NCI-H446 treated with DMSO at 0.1 percent for 48 hours (cell line): Measurements from ENCODE around the gene TBCD.

Experiments used
- DNase-seq: peaks from one replicate; lab custom pipeline; 2025; lab: John Stamatoyannopoulos, UW

The TBCD gene

GRCh38 chr17:82751571-82752370, at the start of gene TBCD:
TBCD (plus strand) TSS chr17:82752065; CDS start chr17:82752194, 129 bp downstream.
- DNase-seq = peak; percentile 77

DNA sequence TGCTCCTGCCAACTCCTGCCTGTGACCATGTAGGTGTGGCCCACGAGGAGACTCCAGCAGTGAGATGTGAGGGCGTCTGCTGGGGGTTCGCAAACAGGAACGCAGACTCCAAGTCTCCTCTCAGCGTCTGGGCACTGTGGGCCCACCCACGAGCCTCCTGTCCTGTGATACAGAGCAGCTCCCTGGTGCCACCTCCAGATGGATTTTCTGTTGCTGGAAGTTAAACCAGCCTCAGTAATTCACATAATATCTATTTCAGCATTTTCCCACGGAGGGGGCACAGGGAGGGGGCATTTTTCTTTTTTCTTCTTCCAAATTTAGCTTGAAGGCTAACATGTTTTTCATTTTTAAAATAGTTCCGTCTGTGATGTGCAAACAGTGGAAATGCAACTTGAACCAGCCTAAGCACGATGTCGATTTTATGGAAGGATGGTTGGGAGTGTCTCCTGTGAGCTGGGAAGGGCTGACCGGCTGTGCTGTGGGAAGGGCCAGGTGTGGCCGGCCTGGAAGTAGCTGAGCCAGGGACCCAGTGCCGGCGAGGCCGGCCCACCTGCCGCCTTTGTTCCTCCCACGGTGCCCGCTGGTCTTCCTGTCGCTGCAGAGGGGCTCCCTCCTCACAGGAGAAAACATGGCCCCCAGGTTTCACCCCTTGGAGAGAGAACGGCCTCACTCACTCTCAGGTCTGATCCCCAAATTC, 49.5 kb upstream of the TBCD start:
- DNase-seq = no peak

DNA sequence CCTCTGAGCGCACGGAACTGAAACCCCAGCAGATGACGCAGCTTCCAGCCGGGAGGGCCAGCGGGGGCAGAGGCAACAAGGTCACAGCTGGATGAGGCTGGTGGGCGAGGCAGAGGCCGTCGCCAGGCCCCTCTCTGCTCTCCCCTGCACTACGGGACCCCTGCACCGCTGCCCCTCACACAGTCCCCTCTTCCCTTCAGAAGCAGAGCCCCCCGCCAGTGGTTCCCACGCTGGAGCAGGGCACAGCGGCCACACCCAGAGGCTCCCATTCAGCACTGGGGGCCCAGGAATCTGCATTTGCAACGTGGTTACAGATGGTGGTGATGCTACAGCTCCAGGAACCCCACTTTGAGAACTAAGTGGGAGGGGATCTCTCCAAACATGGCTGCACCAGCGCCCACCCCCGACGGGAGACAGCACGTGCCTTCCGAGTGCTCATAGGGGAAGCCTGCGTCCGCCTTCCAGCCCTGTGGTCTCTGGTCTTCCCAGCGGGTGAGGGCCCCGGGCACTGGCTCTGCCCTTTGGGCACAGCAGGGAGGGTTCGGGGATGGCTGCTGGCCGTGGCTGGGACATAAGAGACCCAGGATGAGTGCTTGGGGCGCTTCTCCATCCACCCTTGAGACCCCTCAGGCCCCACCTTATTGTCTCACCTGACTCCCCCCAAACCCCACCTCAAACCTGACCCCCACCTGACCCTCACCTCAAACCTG, 48.7 kb upstream of the TBCD start:
- DNase-seq = no peak

DNA sequence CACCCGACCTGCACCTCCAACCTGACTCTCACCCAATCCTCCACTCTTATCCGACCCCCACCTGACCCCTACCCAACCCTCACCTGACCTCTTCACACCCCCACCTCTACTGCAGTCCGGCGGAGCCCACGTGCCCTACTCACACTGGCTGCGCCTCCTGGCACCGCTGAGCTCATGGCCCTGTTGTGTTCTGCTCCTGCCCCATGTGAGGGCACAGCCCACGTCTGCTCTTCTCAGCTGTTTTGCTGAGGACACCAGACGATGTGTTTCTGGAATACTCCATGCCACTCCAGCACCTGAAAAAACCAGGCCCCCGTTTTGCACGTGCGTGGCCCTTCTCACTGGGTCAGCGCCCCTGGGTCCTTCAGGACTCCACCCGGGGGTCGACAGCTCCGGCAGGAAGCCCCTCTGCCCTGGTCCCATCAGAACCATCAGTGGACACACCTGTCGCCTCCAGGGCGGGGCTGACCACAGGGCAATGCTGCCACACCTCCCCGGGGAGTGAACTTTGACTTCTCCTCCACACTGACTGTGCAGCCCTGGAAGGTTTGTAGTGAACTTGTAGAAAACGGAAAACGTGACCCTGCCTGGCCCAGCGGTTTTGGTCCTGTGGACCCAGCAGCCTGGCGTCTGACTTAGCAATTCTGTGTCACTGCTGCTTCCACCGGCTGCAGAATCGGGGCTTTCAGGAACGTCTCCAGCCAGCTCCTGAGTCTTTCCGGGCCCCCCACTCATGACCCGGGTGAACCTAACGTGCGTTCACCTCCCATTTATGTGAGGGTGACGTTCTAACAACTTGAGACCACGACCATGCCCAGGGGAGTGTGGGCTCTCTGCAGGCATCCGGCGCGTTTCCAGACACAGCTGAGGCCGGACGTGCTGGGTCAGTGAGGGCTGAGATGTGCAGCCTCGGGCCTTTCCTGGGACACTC, 47.7 kb upstream of the TBCD start:
- no peak for DNase-seq

- DNase-seq = no peak
These were observed 47.0 kb upstream of the TBCD start for GRCh38 chr17:82704886-82705285.

GRCh38 chr17:82705756-82706155, 46.1 kb upstream of the TBCD start:
- DNase-seq = no peak

DNA sequence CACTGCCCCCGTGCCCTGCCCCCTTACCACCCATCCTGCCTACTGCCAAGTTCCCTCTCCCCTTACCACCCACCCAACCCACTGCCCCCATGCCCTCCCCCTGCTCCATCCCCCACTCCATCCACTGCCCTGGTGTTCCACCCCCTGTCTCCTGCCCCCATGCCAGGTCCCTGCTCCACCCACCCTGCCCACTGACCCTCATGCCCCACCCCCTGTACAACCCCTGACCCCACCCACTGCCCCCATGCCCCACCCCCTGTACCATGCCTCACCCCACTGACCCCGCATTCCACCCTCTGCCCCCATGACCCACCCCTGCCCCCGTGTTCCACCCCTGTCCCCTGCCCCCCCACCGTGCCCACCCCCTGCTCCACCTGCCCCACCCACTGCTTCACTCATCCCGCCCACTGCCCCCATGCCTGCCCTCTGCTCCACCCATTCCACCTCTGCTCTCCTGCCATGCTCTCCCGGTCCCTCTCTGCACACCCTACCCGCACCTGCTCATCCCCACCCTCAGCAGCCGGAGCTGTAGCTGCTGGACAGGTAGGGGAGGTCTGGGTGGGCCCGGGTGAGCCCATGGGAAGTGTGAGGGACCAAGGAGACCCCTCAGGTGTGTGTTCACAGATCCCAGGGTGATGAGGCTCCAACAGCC, 42.7 kb upstream of the TBCD start:
- no peak for DNase-seq

DNA sequence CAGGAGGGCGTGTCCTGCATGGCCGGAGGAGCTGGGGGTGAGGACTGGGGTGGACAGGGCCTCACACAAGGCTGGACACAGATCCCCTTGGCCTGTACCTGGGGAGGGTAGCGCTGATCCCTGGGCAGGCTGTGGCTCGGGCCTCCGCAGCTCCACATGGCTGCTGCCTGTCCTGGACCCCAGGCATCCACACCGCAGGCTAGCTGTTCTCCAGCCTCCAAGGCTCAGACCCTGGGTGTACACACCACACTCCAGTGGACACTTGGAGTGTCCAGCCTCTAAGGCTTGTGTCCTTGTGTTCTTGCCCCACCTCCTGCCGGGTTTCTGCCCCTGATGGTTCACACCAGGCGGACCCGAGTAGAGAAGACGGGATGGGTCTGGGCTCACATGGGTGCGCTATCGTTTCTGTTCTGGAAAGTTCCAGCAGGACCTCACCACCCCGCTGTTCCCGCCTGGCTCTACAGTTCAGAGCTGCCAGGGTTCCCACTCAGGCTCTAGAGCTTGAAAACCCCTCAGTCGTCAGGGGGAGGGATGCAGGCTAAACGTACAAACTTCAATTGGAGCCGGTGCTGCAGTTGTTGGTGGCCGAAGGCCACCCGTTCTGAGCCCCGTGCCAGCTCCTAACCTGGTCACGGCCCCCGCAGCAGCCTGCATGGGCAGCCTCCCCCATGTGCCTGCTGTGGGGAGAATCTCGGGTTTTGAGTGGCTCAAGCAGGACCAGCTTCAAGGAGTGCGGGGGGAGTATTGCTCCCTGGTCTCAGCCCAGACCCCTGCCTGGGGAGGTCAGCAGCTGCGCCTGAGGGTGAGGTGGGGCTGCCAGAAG, 42.0 kb upstream of the TBCD start:
- DNase-seq = no peak

DNA sequence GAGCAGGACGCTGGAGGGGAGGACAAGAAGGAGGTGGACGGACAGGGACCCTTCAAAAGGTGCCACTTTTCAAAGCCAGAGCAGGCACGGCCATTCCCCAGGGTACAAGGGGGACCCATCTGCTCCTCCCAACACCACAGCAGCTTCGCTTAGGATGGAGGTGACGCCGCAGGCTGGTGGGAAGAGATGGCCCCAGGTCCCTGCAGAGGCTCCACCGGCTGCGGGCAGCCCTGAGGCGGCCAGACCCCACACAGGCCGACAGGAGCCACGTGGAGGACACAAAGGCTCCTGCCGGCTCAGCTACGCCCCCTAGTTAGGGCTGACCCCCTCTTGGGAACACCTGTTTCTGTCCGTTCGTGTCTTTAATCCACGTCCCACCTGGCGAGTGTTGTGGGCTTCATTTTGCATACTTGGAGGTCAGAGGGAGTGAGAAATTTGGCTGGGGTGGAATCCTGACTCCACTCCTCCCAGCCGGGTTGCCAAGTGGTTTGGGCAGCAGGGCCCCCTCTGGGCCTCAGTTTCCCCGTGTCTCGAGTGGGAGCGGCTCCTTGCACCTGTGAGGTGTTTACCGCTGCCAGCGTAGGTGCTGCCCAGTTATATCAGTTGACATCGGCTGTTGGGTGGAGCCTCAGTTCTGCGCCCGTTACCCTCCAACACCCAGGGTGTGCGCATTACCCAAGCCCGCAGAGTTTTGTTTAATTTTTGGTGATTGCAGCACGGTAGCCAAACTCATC, 41.2 kb upstream of the TBCD start:
- DNase-seq = no peak

DNA sequence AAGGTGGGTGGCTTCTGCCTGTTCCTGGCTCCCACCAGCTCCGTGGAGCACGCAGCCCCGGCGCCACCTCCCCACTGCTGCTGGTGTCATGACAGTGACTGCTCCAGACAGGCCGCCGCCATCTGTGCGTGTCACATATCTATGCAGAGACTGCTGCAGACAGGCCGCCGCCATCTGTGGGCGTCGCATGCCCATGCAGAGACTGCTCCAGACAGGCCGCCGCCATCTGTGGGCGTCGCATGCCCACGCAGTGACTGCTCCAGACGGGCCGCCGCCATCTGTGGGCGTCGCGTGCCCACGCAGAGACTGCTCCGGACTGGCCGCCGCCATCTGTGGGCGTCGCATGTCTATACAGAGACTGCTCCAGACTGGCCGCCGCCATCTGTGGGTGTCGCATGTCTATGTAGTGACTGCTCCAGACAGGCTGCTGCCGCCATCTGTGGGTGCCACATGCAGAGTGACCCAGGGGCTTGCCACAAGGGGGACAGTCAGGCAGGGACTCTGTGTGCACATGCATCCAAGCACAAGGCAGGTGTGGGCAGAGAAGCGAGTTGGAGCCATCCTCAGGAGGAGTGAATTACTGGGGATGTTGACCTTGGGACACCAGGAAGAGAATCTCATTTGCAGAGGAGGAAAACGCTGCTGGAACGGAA, 38.7 kb upstream of the TBCD start:
- no peak for DNase-seq

GRCh38 chr17:82716203-82717010, 35.5 kb upstream of the TBCD start, which contains the start of gene FN3KRP:
FN3KRP (plus strand) TSS chr17:82716706; CDS start chr17:82716756, 50 bp downstream.
- DNase-seq = peak; percentile 86

DNA sequence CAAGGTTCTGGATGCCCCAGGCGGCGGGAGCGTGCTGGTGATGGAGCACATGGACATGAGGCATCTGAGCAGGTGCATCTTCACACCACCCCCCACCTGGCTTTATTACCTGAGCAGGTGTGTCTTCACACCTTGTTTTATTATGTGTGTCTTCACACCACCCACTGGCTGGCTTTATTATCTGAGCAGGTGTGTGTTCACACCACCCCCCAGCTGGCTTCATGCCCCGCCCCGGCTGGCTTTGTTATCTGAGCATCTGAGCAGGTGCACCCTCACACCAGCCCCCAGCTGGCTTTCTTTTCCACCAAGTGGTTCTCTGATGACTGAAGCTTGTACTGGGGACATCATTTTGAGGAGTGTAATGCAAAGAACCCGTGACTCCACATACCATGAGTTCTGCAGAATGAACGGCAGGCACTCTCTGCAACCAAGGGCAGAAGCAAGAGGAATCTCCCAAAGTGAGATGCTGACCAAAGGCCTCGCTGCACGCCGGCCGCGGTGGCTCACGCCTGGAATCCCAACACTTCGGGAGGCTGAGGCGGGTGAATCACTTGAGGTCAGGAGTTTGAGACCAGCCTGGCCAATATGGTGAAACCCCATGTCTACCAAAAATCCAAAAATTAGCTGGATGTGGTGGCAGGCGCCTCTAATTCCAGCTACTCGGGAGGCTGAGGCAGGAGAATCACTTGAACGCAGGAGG, 32.7 kb upstream of the TBCD start:
- no peak for DNase-seq

GRCh38 chr17:82720204-82720603, 31.7 kb upstream of the TBCD start:
- DNase-seq = no peak

DNA sequence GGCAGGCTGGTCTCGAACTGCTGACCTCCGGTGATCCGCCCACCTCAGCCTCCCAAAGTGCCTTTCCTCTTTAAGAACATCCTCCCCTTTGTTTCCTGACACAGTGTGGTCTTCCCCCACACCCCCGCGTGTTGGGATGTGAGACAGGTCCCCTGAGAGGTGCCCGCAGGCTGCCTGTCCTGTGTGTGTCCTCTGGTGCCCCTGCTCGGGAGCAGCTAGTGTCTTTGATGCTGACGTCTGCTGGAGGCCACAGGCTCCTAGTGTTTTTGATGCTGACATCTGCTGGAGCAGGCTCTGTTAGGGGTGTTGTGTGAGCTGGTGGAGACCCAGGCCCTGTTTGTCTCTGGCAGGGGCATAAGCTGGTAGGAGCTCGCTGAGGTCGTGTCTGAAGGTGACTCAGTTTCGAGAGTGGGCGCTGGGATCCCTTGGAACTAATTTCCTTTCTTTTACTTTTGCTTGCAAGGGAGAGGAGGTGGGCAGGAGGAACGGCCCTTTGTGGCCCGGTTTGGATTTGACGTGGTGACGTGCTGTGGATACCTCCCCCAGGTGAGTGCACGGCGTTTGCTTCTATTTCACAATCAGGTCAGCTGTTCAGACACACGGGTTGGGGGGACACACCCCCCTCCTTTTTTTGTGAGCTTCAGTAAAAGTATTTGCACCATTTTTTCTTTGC, 29.4 kb upstream of the TBCD start:
- DNase-seq = no peak

- DNase-seq = no peak
These were observed 28.6 kb upstream of the TBCD start for GRCh38 chr17:82723169-82723807.

DNA sequence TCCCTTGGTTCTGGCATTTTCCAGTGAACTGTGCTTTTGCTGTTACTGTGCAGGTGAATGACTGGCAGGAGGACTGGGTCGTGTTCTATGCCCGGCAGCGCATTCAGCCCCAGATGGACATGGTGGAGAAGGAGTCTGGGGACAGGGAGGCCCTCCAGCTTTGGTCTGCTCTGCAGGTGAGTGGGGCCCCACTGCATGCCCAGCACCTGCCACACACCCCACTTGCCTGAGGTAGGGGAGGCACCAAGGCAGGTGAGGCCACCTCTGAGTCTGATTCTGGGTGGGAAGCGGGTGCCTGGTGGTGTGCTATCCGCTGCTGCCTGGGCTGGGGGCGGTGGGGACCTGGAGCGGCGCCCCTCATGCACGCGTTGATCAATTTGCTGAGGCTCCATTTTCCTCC, 25.4 kb upstream of the TBCD start:
- DNase-seq = no peak
